HG03097 (cell line): ENCODE data around the gene TIMM17B.
"Not testable (repeated sequence)": the region's sequence is repeated elsewhere in the genome, so short reads cannot be mapped to it uniquely, and the experiment has no call there.

Source experiments
- ATAC-seq: cut with Tn5 transposase; IDR thresholded peaks from one replicate; pipeline ENCODE4 v1.9.1; 2021; ENCODE audit not compliant: unreplicated experiment, low FRiP score

TIMM17B gene

GRCh38 chrX:48897157-48897624 lies 377 bp downstream of the TIMM17B start:
- peak; percentile 11 for ATAC-seq

GRCh38 chrX:48896611-48897011 lies 957 bp downstream of the TIMM17B start:
- ATAC-seq: no peak

GRCh38 chrX:48894891-48895290 lies 2.7 kb downstream of the TIMM17B start:
- ATAC-seq: no peak

GRCh38 chrX:48893556-48894348 lies 3.8 kb downstream of the TIMM17B start:
- no peak for ATAC-seq

- ATAC-seq: no peak
Measured at GRCh38 chrX:48892896-48893295, 4.7 kb downstream of the TIMM17B start.

GRCh38 chrX:48891402-48892288 lies 5.9 kb downstream of the TIMM17B start:
- ATAC-seq: no peak

- no peak for ATAC-seq
Measured at GRCh38 chrX:48890934-48891401, 6.6 kb downstream of the TIMM17B start.

- no peak for ATAC-seq
Measured at GRCh38 chrX:48890296-48890925, 7.2 kb downstream of the TIMM17B start.

- ATAC-seq: not testable (repeated sequence)
Measured at GRCh38 chrX:48886586-48886985, 11.0 kb downstream of the TIMM17B start.

- ATAC-seq: no peak
Measured at GRCh38 chrX:48883729-48884128, 13.8 kb downstream of the TIMM17B start.

GRCh38 chrX:48876944-48877343 lies 20.6 kb downstream of the TIMM17B start:
- not testable (repeated sequence) for ATAC-seq

- not testable (repeated sequence) for ATAC-seq
Measured at GRCh38 chrX:48872017-48872416, 25.6 kb downstream of the TIMM17B start.

GRCh38 chrX:48864210-48864609 lies 33.4 kb downstream of the TIMM17B start:
- no peak for ATAC-seq

GRCh38 chrX:48854898-48855297 lies 42.7 kb downstream of the TIMM17B start:
- ATAC-seq: no peak

- ATAC-seq: not testable (repeated sequence)
Measured at GRCh38 chrX:48854121-48854804, 43.3 kb downstream of the TIMM17B start.

- ATAC-seq: not testable (repeated sequence)
Measured at GRCh38 chrX:48853494-48853893, 44.1 kb downstream of the TIMM17B start.

GRCh38 chrX:48852857-48853256 lies 44.7 kb downstream of the TIMM17B start:
- no peak for ATAC-seq

GRCh38 chrX:48848847-48849246 lies 48.7 kb downstream of the TIMM17B start:
- no peak for ATAC-seq
